Astrocyte of the cerebellum (primary cell): ENCODE measurements around the gene PSMB10.

Experiments used
- DNase-seq: peaks from one replicate; pipeline ENCODE4 v3.0.0-alpha.2; 2011; ENCODE audit warnings: low read depth
- H3K4me3 ChIP-seq: 2 replicates; pipeline ENCODE4 v1.5.1; 2011; ENCODE audit warnings: mild to moderate bottlenecking, low read depth, low read length, moderate library complexity
- CTCF ChIP-seq: IDR thresholded peaks from 2 replicates; pipeline ENCODE4 v1.5.1; 2012; ENCODE audit warnings: low read length, low read depth, moderate library complexity, mild to moderate bottlenecking; ENCODE audit errors: missing control alignments
- in situ Hi-C: cut with HindIII; loops from 2 replicates; pipeline ENCODE4 v1.10.0; 2017; ENCODE audit warnings: low sequenced_read_pairs

The PSMB10 gene

GRCh38 chr16:67888331-67888730 is 48.3 kb downstream of the PSMB10 start:
- no peak for TF ChIP-seq CTCF
- in situ Hi-C loops: no loop called here
- no peak for DNase-seq
- H3K4me3 ChIP-seq: no peak overlapping the region

- TF ChIP-seq CTCF: no peak
- no peak overlapping the region for H3K4me3 ChIP-seq
- in situ Hi-C loops: no loop called here
- no peak for DNase-seq
Observed at GRCh38 chr16:67886387-67886786, 50.3 kb downstream of the PSMB10 start.

- TF ChIP-seq CTCF: no peak
- in situ Hi-C loops: no loop called here
- H3K4me3 ChIP-seq: no peak overlapping the region
- no peak for DNase-seq
Observed at GRCh38 chr16:67885976-67886375, 50.7 kb downstream of the PSMB10 start.

- in situ Hi-C loops: no loop called here
- no peak overlapping the region for H3K4me3 ChIP-seq
- TF ChIP-seq CTCF: no peak
- DNase-seq: no peak
Observed at GRCh38 chr16:67885545-67885944, 51.1 kb downstream of the PSMB10 start.

GRCh38 chr16:67884684-67885083 is 52.0 kb downstream of the PSMB10 start, which contains the start of gene NRN1L:
NRN1L (plus strand) TSS chr16:67884885; CDS start chr16:67884904, 19 bp downstream.
- H3K4me3 ChIP-seq: no peak within 1 kb of the TSS
- in situ Hi-C loops: no loop called here
- DNase-seq: peak; percentile 69
- TF ChIP-seq CTCF: no peak
